Left lung (tissue), 10 donors: ENCODE measurements around the gene SDF2L1. TPM values are rescaled to one million over a fixed set of nuclear protein-coding genes. Genes with fewer than 3 reads are reported as not detected.
"Not testable (repeated sequence)": the region's sequence is repeated elsewhere in the genome, so short reads cannot be mapped to it uniquely, and the experiment has no call there.

Experiments
- ATAC-seq: fragments of 200-7000 bp; cut with Tn5 transposase; one replicate; pipeline ENCODE4 v1.9.1; 2020; ENCODE audit warnings: moderate library complexity
- DNase-seq, 4 donors: peaks; one replicate each; pipeline ENCODE4 v3.0.0-alpha.2; 2013 to 2020
- H3K27ac ChIP-seq, 2 donors: fragments of 200-600 bp; sonication (generic) in 1 of 2; one replicate each; pipeline versions ENCODE4 v1.5.0 to v1.8.0; 2020 to 2021
- H3K27me3 ChIP-seq, 2 donors: fragments of 200-600 bp; sonication (generic) in 1 of 2; one replicate each; pipeline versions ENCODE4 v1.5.0 to v1.8.0; 2020 to 2021
- H3K36me3 ChIP-seq, 2 donors: fragments of 200-600 bp; sonication (generic) in 1 of 2; one replicate each; pipeline versions ENCODE4 v1.5.0 to v1.8.0; 2020 to 2021
- H3K4me1 ChIP-seq, 2 donors: fragments of 200-600 bp; one replicate each; pipeline ENCODE4 v1.8.0; 2021
- H3K4me3 ChIP-seq, 2 donors: fragments of 200-600 bp; sonication (generic) in 1 of 2; one replicate each; pipeline versions ENCODE4 v1.5.0 to v1.8.0; 2020 to 2021; ENCODE audit warnings: mild to moderate bottlenecking in 1 of 2
- H3K9me3 ChIP-seq, 2 donors: fragments of 200-600 bp; sonication (generic) in 1 of 2; one replicate each; pipeline versions ENCODE4 v1.5.0 to v1.8.0; 2020 to 2021
- CTCF ChIP-seq, 2 donors: fragments of 200-600 bp; sonication (generic) in 1 of 2; IDR thresholded peaks; one replicate each; pipeline versions ENCODE4 v1.5.0 to v1.8.0; 2021; ENCODE audit warnings: antibody characterized with exemption in 2 of 2
- intact Hi-C, 2 donors: fragments of 100-400 bp; cut with DNase I; formaldehyde crosslinking; loops; one replicate each; pipeline versions ENCODE4 v1.11.2 to v1.14.2; 2022
- polyA plus RNA-seq, 6 donors: library from polyadenylated mRNA; unstranded; fragments of 120-200 nt; gene quantifications; one replicate each; pipeline ENCODE4 v1.2.1, GENCODE V29; 2013; ENCODE audit not compliant: insufficient read length in 6 of 6
- total RNA-seq, 2 donors: library from RNA; stranded (reverse); fragmentation: NEBNext Ultra II Directional; extraction: Animal tissue kit (Norgen Biotek cat#: 25700); gene quantifications; one replicate each; pipeline ENCODE4 v1.2.1, GENCODE V29; 2021
- donor health status: DM: no; HTN: yes; CAD: no.
- donor health status: DM: no; HTN: no; CAD: no.

Gene SDF2L1
- total and polyA plus RNA-seq, 8 donors = 11.9 to 82.1 (median 16.7) TPM

DNA sequence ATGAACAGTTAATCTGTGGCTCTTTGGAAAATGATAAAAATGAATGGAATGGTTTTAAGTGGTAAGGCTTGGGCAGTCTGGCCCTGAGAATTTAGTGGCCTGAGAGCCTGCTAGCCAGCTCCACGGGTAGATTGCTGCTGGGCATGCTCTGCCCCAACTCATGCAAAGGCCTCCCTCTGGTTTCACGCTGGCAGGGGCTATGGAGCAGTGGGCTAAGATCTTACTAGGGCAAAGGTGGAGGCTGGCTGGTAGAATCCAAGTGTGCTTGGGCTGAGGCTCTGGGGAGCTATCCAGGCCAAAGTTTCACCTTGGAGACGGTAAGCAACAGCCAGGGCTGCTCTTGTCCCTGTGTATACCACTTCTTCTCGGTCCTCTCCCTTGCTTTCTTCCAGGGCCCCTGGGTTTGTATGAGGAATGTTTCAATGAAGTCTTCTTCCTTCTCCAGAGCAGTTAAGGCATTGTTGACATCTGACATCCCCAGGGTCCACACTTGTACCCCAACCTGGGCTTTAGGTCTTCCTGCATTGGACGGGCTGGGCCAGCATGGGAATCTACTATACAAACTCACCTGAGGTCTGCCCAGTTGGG, 47.1 kb upstream of the SDF2L1 start:
- H3K27me3 ChIP-seq = no peaks in the 10 kb centered on the region
- H3K9me3 ChIP-seq = no peaks in the 10 kb centered on the region
- no peak for TF ChIP-seq CTCF (IDR thresholded peaks at IDR 0.05)
- no peak overlapping the region for H3K27ac ChIP-seq
- H3K4me3 ChIP-seq = no peak overlapping the region
- ATAC-seq (no peak), DNase-seq (no peak)
- H3K4me1 ChIP-seq = peaks cover 9 to 24% of the 10 kb centered on the region in 2 donors
- intact Hi-C loops = no loop called here
- peaks cover 0 to 56% of the 10 kb centered on the region in 2 donors for H3K36me3 ChIP-seq

DNA sequence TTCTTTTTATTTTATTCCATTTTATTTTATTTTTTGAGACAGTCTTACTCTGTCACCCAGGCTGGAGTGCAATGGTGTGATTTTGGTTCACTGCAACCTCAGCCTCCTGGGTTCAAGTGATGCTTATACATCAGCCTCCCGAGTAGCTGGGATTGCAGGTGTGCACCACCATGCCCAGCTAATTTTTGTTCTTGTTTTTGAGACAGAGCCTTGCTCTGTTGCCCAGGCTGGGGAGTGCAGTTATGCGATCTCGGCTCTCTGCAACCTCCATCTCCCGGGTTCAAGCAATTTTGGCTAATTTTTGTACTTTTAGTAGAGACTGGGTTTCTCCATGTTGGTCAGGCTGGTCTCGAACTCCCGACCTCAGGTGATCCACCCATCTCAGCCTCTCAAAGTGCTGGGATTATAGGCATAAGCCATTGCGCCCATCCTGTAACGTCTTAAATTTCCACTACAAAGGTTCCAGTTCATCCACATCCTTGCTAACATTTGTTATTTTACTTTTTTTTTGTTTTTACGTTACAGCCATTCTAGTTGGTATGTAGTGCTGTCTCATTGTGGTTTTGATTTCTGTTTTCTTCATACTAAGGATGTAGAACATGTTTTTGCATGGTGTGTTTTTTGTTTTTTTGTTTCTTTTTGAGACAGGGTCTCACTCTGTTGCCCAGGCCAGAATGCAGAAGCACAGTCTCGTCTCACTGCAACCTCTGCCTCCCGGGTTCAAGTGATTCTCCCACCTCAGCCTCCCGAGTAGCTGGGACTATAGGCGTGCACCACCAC, 45.6 kb upstream of the SDF2L1 start:
- intact Hi-C loops, H3K9me3 ChIP-seq, H3K4me3 ChIP-seq, DNase-seq, H3K27me3 ChIP-seq, ATAC-seq, H3K27ac ChIP-seq, H3K4me1 ChIP-seq: not testable (repeated sequence)
- H3K36me3 ChIP-seq = peaks cover 0 to 56% of the 10 kb centered on the region in 2 donors

DNA sequence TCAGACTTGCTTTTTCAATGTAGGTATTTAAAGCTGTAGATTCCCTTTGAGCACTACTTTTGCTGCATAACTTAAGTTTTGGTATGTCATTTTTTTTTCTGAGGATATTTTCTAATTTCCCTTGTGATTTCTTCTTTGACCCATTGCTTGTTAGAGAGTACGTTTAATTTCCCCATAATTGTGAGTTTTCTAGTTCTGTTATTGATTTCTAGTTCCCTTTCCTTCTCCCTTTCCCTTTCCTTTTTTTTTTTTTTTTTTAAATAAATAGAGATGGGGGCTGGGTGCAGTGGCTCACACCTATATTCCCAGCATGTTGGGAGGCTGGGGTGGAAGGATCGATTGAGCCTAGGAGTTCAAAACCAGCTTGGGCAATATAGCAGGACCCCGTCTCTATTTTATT, 43.8 kb upstream of the SDF2L1 start:
- TF ChIP-seq CTCF (IDR thresholded peaks at IDR 0.05) = no peak
- Histone ChIP-seq H3K4me1 (peaks cover 0 to 3% of the 10 kb centered on the region in 2 donors), H3K4me3 (no peak overlapping the region), H3K9me3 (no peaks in the 10 kb centered on the region), H3K27me3 (no peaks in the 10 kb centered on the region), H3K27ac (no peak overlapping the region), H3K36me3 (peaks cover 0 to 54% of the 10 kb centered on the region in 2 donors)
- no peak for DNase-seq
- ATAC-seq = no peak
- intact Hi-C loops = no loop called here

DNA sequence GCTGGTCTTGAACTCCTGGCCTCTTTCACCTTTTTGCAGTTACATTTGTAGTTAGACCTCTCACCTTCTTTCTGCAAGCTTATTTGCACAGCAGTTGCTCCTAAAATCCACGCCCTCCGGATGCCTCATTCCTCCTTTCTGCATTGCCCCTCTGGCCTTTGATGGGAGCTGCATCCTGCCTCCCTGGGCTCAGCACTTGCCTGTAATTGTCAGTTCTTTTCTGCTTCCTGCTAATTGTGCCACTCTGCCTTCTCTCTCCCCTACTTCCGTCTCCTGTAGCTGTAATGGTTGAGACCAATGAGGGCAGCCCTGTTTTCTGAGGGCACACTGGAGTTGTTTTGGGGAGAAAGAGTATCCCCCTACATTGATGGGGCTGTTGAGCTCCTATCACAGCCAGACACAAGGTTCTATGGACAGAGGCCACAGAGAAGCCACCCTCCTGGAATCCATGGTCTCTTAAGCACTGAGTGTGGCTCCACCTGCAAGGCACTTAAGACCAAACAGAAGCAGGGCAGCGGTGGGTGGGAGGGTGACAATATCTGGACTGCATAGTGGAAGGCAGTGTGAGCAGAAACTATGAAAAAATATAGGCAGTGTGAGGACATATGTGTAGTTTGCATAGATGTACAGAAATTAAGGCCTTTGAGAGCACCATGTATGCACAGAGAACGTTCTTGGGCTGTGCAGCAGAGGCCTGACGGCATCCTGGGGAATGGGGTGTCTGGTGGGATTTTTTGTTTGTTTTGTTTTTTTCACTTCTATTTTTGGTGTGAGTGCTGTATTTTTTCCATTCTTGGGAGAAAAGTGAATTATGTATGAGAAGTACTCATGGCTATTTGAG, 42.8 kb upstream of the SDF2L1 start:
- no peak overlapping the region for H3K27ac ChIP-seq
- ATAC-seq = no peak

DNA sequence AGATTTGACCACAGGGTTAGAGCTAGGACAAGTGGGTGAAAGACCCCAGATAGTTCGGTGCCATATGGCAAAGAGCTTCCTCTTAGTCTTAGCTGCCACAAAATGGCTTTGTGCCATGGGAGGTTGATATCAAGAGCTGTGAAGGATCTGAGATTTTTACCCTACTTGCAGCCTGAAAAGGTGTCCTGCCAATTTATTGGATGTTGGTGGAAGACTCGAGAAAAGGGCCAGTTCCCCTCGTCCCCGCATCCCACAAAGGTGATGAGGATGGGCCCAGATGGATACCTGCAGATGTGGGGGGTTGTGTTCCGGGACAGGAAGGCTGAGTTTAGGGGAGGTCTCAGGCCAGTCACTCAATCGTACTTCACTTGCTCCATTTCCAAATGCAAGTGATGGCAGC, 39.5 kb upstream of the SDF2L1 start:
- ATAC-seq (no peak), DNase-seq (no peak)
- H3K27me3 ChIP-seq = no peaks in the 10 kb centered on the region
- H3K4me3 ChIP-seq = no peak overlapping the region
- peaks cover 0 to 13% of the 10 kb centered on the region in 2 donors for H3K36me3 ChIP-seq
- no peaks in the 10 kb centered on the region for H3K9me3 ChIP-seq
- intact Hi-C loops = no loop called here
- H3K27ac ChIP-seq = no peak overlapping the region
- TF ChIP-seq CTCF (IDR thresholded peaks at IDR 0.05) = no peak
- H3K4me1 ChIP-seq = peaks cover 3 to 36% of the 10 kb centered on the region in 2 donors

More for the DNA sequence above, 42.8 kb upstream of the SDF2L1 start:
- Histone ChIP-seq H3K27me3 (no peaks in the 10 kb centered on the region), H3K9me3 (no peaks in the 10 kb centered on the region), H3K4me3 (no peak overlapping the region), H3K36me3 (peaks cover 0 to 44% of the 10 kb centered on the region in 2 donors), H3K4me1 (peaks cover 3 to 8% of the 10 kb centered on the region in 2 donors)
- no peak for DNase-seq
- no peak for TF ChIP-seq CTCF (IDR thresholded peaks at IDR 0.05)
- intact Hi-C loops = no loop called here
